ENCODE measurements around the gene KCNH4. TPM values are rescaled to one million over a fixed set of nuclear protein-coding genes. Genes with fewer than 3 reads are reported as not detected.

Gene KCNH4
- under 1 TPM in 1 of 4 donors, not detected in 3; 0.30 TPM for total RNA-seq

DNA sequence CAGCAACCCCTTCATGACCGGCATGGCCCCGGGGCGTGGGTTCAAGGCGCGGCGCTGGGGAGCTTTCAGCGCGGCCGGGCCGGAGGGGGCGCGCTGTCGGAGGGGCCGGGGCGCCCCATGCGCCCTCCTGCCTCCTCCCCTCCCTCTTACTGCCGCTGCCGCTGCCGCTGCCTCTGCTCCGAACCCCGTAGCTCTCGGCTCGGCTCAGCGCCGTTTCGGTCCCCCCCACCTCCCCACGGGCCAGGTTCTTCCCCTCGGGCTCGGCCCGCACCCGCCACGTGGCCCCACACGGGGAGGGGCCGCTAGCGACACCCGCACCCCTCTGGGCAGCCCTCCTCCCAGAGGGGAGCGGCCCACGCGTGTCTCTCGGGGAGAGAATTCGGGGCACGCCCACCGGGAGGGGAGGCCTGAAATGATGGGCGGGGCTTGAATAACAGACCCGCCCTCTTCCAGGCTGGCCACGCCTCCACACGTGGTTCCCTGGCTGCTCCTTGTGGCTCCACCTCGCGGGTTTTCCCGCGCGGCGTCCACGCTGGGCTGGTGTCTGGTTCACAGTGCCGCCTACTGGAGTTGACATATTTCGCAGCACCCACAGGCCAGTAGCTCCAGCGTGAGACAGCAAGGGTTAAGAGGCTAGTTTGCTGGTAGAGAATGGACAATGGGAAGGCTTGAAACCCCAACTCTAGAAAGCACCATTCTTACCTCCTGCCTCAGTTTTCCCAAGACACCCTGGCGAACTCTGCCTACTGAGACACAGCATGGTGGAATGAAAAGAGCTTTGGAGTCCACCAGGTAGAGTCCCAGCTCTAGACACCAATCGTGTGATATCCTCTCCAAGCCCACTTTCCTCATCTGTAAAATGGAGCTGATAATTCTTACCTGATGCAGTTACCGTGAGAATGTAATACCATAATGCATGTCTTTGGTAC is at the start of gene KCNH4:
Gene KCNH4, minus strand, starts transcription at position 221 of the 929 bp plus-strand sequence. Its CDS starts 197 bp downstream, at position 24.
- WGBS, 2 donors: 6 to 29% methylated on average over 5 to 44 of the region's 60 CpGs
- Histone ChIP-seq H3K4me1 (peaks cover 0 to 37% (median 24%) of the 10 kb centered on the region in 4 donors), H3K9me3 (no peaks in the 10 kb centered on the region), H3K27ac (no peak within 1 kb of the TSS), H3K36me3 (no peaks in the 10 kb centered on the region), H3K4me3 (peak within 1 kb of the TSS; percentile 11 to 47 (median 32)), H3K27me3 (peaks cover 0 to 32% of the 10 kb centered on the region in 2 donors)
- no peak for TF ChIP-seq EP300 (IDR thresholded peaks at IDR 0.05)
- TF ChIP-seq CTCF (IDR thresholded peaks at IDR 0.05): peak in 4 of 5 experiments; percentile 14 to 57 (median 34)
- peak; percentile 49 to 65 for DNase-seq (ENCODE audit: low spot score in 2 of 2)

DNA sequence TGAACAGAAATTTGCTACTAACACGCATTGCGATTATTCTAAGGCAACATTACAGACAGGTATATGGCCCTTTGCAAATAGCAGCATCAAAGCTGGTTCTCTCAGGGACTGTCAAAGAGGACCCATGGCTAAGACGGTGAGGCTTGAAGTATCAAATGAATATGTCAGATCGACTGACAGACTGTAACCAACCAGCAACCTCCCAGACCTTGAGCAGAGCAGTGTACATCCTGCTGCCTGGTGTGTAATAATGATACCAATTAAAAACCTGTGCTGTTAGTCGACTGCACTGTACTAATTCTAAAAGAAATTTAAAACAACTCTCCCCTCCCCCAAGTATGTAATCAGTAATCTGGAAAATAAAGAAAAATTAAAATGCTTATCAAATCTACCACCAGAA is 49.3 kb upstream of the KCNH4 start:
- H3K36me3 ChIP-seq: peaks cover 0 to 7% (median 0%) of the 10 kb centered on the region in 3 donors
- WGBS, 2 donors: 81 to 86% methylated on average over 5 of the region's 5 CpGs

DNA sequence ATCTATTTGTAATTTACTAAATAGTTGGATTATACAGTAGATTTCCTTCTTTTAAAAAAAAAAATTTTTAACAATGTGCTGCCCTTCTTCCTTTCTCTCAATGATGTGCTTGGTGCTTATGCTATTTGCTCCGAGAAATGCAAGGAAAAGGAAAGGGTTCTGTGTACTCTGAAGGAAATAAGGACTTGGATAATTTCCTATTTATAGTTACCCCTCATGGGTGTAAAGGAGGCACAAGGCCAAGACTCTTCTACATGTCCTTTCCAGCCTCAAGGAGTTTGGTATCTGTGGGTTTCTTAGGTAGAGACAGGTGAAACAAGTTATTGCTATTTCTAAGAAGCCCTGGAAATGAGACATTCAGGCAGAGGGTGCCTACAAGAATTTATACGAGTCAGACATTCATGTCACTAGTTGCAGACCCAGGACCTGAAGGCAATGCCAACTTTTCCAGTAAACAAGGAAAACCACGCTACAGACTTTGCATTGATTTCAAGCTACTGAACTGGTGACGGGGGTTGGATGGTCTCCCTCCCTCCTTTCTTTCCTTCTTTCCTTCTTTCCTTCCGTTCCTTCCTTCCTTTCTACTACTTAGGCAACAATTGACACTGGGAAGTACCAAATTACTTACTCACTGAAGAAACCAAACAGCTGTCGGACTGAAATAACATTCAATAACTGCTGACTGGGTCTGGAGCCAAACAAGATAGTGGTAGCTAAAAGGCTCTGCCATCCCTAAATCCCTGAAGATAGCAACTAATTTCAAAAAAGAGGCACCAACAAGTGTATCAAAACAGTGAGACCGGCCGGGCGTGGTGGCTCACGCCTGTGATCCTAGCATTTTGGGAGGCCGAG is 47.1 kb upstream of the KCNH4 start:
- DNase-seq (ENCODE audit: low spot score in 2 of 2): no peak
- Histone ChIP-seq H3K9me3 (no peaks in the 10 kb centered on the region), H3K4me1 (peaks cover 0 to 15% (median 5%) of the 10 kb centered on the region in 4 donors), H3K27ac (peak overlapping the region in 2 of 4 donors; percentile 19 to 45), H3K4me3 (no peak overlapping the region), H3K36me3 (peaks cover 2 to 24% (median 4%) of the 10 kb centered on the region in 3 donors), H3K27me3 (no peaks in the 10 kb centered on the region)
- 56 to 58% methylated on average over 11 of the region's 11 CpGs for WGBS, 2 donors
- no peak for TF ChIP-seq POLR2A (IDR thresholded peaks at IDR 0.05)

More for the DNA sequence above, 49.3 kb upstream of the KCNH4 start:
- Histone ChIP-seq H3K27ac (no peak overlapping the region), H3K4me1 (peaks cover 0 to 15% (median 5%) of the 10 kb centered on the region in 4 donors), H3K27me3 (no peaks in the 10 kb centered on the region), H3K9me3 (no peaks in the 10 kb centered on the region), H3K4me3 (no peak overlapping the region)
- no peak for TF ChIP-seq POLR2A (IDR thresholded peaks at IDR 0.05)
- TF ChIP-seq CTCF (IDR thresholded peaks at IDR 0.05): no peak
- no peak for TF ChIP-seq EP300 (IDR thresholded peaks at IDR 0.05)
- no peak for DNase-seq (ENCODE audit: low spot score in 2 of 2)

GRCh38 chr17:42225646-42226045 is 44.7 kb upstream of the KCNH4 start:
- H3K9me3 ChIP-seq: no peaks in the 10 kb centered on the region
- H3K4me3 ChIP-seq: no peak overlapping the region
- no peak overlapping the region for H3K27ac ChIP-seq
- H3K4me1 ChIP-seq: peaks cover 0 to 15% (median 5%) of the 10 kb centered on the region in 4 donors
- TF ChIP-seq CTCF (IDR thresholded peaks at IDR 0.05): no peak
- TF ChIP-seq POLR2A (IDR thresholded peaks at IDR 0.05): no peak
- TF ChIP-seq EP300 (IDR thresholded peaks at IDR 0.05): no peak
- DNase-seq (ENCODE audit: low spot score in 2 of 2): no peak
- WGBS, 2 donors: 93 to 95% methylated on average over 5 of the region's 5 CpGs
- peaks cover 2 to 45% (median 14%) of the 10 kb centered on the region in 3 donors for H3K36me3 ChIP-seq
- H3K27me3 ChIP-seq: no peaks in the 10 kb centered on the region

- no peaks in the 10 kb centered on the region for H3K9me3 ChIP-seq
- no peak for DNase-seq (ENCODE audit: low spot score in 2 of 2)
- H3K4me3 ChIP-seq: no peak overlapping the region
- no peaks in the 10 kb centered on the region for H3K27me3 ChIP-seq
- TF ChIP-seq EP300 (IDR thresholded peaks at IDR 0.05) (no peak), POLR2A (IDR thresholded peaks at IDR 0.05) (no peak), CTCF (IDR thresholded peaks at IDR 0.05) (no peak)
- no peak overlapping the region for H3K27ac ChIP-seq
- peaks cover 0 to 15% (median 5%) of the 10 kb centered on the region in 4 donors for H3K4me1 ChIP-seq
- H3K36me3 ChIP-seq: peaks cover 2 to 50% (median 14%) of the 10 kb centered on the region in 3 donors
- WGBS, 2 donors: 91 to 92% methylated on average over 6 of the region's 6 CpGs
These were observed 43.7 kb upstream of the KCNH4 start for GRCh38 chr17:42224651-42225050.

All from tibial nerve (tissue), 4 donors.